Astrocyte of the cerebellum (primary cell): ENCODE data around the gene TNIP2.
"Not testable (repeated sequence)": the region's sequence is repeated elsewhere in the genome, so short reads cannot be mapped to it uniquely, and the experiment has no call there.

Experiments
- DNase-seq: peaks from one replicate; pipeline ENCODE4 v3.0.0-alpha.2; 2011; ENCODE audit warnings: low read depth
- H3K4me3 ChIP-seq: 2 replicates; pipeline ENCODE4 v1.5.1; 2011; ENCODE audit warnings: mild to moderate bottlenecking, low read depth, low read length, moderate library complexity
- in situ Hi-C: cut with HindIII; loops from 2 replicates; pipeline ENCODE4 v1.10.0; 2017; ENCODE audit warnings: low sequenced_read_pairs
- TF ChIP-seq, protein P1 (sequence below): IDR thresholded peaks from 2 replicates; pipeline ENCODE4 v1.5.1; 2012; ENCODE audit warnings: low read length, low read depth, moderate library complexity, mild to moderate bottlenecking; ENCODE audit errors: missing control alignments

TNIP2 gene

DNA sequence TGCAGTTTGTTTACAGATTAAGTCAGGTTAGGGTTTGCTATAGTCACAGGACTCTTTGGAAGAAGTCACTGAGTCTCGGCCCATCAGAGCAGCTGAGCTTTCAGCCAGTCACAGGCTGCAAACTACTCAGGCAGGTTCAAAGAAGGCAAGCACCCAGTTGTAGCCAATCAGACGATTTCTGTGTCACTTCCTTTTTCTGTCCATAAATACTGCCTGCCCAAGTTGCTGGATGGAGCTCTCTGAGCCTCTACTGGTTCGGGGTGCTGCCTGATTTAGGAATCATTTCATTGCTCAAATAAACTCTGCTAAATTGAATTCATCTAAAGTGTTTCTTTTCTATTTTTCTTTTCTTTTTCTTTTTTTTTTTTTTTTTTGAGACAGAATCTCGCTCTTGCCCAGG, 29.5 kb upstream of the TNIP2 start:
- H3K4me3 ChIP-seq = no peak overlapping the region
- TF ChIP-seq, protein P1, sequence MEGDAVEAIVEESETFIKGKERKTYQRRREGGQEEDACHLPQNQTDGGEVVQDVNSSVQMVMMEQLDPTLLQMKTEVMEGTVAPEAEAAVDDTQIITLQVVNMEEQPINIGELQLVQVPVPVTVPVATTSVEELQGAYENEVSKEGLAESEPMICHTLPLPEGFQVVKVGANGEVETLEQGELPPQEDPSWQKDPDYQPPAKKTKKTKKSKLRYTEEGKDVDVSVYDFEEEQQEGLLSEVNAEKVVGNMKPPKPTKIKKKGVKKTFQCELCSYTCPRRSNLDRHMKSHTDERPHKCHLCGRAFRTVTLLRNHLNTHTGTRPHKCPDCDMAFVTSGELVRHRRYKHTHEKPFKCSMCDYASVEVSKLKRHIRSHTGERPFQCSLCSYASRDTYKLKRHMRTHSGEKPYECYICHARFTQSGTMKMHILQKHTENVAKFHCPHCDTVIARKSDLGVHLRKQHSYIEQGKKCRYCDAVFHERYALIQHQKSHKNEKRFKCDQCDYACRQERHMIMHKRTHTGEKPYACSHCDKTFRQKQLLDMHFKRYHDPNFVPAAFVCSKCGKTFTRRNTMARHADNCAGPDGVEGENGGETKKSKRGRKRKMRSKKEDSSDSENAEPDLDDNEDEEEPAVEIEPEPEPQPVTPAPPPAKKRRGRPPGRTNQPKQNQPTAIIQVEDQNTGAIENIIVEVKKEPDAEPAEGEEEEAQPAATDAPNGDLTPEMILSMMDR = no peak
- no peak for DNase-seq
- in situ Hi-C loops = no loop called here

DNA sequence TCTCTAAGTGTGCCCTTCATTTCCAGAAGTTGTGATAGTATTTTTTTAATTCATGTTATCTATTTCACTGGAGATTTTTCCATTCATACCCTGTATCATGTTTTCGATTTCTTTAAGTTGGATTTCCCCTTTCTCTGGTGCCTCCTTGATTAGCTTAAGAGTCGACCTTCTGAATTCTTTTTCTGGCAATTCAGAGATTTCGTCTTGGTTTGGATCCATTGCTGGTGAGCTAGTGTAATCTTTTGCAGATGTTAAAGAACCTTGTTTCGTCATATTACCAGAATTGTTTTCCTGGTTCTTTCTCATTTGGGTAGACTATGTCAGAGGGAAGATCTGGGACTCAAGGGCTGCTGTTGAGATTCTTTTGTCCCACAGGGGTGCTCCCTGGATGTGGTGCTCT, 27.7 kb upstream of the TNIP2 start:
- no peak for DNase-seq
- in situ Hi-C loops = no loop called here
- TF ChIP-seq, protein P1 = no peak
- no peak overlapping the region for H3K4me3 ChIP-seq

DNA sequence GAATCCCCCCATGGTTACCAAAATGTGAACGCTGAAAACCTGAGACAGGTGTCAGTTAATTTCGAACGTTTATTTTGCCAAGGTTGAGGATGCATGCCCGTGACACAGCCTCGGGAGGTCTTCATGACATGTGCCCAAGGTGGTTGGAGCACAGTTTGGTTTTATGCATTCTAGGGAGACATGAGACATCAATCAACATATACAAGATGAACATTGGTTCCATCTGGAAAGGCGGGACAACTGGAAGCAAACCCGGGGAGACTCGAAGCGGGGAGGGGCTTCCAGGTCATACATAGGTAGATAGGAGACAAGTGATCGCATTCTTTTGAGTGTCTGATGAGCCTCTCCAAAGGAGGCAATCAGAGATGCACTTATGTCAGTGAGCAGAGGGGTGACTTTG, 25.8 kb upstream of the TNIP2 start:
- no peak for DNase-seq
- TF ChIP-seq, protein P1 = no peak
- in situ Hi-C loops = no loop called here

DNA sequence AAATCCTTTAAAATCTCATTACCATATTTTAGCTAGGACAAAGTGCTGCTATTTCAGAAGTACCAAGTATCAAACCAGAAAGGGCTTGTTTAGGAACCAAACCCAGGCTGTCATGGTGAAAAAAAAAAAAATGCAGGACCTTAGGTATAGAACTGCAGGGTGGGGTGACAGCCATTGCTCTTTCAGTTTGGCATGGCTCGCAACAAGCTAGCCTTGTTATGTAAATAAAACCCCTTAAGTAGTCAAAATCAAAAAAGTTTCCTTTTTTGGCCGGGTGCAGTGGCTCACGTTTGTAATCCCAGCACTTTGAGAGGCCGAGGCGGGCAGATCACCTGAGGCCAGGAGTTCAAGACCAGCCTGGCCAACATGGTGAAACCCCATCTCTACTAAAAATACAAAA, 24.5 kb upstream of the TNIP2 start:
- in situ Hi-C loops, H3K4me3 ChIP-seq, DNase-seq: not testable (repeated sequence)

More for the DNA sequence above, 25.8 kb upstream of the TNIP2 start:
- H3K4me3 ChIP-seq = no peak overlapping the region

DNA sequence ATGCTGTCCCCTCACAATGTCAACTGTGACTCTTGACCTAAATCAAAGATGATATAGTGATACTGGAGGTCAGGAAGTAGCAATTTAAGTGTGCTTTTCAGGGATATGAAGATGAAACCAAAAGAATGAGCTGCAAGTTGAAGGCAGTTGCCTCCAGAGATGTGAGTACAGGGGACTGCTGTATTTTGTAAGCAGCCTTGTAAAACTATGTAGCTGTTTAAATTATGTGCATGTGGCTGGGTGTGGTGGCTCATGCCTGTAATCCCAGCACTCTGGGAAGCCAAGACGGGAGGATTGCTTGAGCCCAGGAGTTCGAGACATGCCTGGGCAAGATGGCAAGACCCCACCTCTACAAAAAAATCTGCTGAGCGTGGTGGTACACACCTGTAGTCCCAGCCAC, 15.1 kb upstream of the TNIP2 start:
- in situ Hi-C loops = no loop called here
- TF ChIP-seq, protein P1 = no peak
- H3K4me3 ChIP-seq = no peak overlapping the region
- DNase-seq = no peak

DNA sequence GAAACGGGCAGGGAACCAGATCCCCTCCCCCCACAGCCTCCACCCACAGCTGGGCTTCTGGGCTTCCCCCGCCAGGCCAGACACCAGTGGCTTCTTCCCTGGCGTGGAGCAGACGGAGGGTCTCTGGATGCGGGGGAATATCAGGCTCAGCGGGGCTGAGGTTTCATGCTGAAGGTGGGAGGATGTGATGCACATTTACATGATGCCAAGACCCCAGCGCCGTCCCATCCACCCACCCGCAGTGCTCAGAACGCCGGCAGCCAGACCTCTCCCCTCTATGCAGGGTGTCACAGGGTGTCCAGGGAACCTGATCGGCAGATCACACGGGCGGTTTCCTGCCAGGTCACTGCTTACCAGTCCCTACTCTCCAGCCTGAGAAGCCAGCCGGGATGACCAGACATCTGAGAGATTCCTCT, 12.8 kb upstream of the TNIP2 start:
- no peak for DNase-seq
- no peak overlapping the region for H3K4me3 ChIP-seq
- in situ Hi-C loops = no loop called here
- TF ChIP-seq, protein P1 = no peak

DNA sequence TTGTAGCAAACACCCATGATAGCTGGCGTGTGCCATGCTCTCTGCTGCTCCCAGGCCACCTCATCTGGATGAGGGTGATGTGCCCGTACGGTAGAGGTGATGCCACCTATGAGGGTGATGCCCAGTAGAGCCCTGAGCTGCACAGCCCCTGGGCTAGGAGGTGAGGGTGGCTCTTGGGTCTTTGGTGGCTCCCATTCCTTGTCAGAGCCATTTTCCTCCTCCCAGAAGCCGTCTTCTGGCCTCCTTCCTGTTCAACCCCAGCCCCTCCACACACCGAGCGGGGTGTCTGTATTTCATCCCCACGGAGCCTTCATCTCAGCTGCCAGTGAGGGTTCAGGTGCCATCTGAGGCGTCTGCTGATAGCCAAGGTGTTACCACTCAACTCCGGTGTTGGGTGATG, 12.0 kb upstream of the TNIP2 start:
- DNase-seq = no peak
- in situ Hi-C loops = no loop called here
- TF ChIP-seq, protein P1 = no peak
- no peak overlapping the region for H3K4me3 ChIP-seq
